HG03064 (cell line): Measurements from ENCODE around the gene PTH1R.

ENCODE experiments used
- ATAC-seq: cut with Tn5 transposase; IDR thresholded peaks from one replicate; pipeline ENCODE4 v1.9.1; 2021; ENCODE audit warnings: low read depth; ENCODE audit not compliant: unreplicated experiment

PTH1R gene

GRCh38 chr3:46880884-46881595, 3.5 kb downstream of the PTH1R start:
- ATAC-seq, result no peak

GRCh38 chr3:46881596-46882376, 4.3 kb downstream of the PTH1R start:
- no peak for ATAC-seq

GRCh38 chr3:46882377-46883053, 5.0 kb downstream of the PTH1R start:
- no peak for ATAC-seq

- no peak for ATAC-seq
Observed at GRCh38 chr3:46883054-46883829, 5.7 kb downstream of the PTH1R start.

- ATAC-seq, result no peak
Observed at GRCh38 chr3:46883830-46884185, 6.3 kb downstream of the PTH1R start.

GRCh38 chr3:46884427-46884826, 6.9 kb downstream of the PTH1R start:
- no peak for ATAC-seq

- ATAC-seq, result no peak
Observed at GRCh38 chr3:46884929-46885328, 7.4 kb downstream of the PTH1R start.

GRCh38 chr3:46885612-46886011, 8.1 kb downstream of the PTH1R start:
- ATAC-seq, result no peak

- no peak for ATAC-seq
Observed at GRCh38 chr3:46887980-46888494, 10.5 kb downstream of the PTH1R start.

- no peak for ATAC-seq
Observed at GRCh38 chr3:46888705-46889104, 11.2 kb downstream of the PTH1R start.

- no peak for ATAC-seq
Observed at GRCh38 chr3:46889381-46890110, 12.0 kb downstream of the PTH1R start.

GRCh38 chr3:46890132-46890531, 12.6 kb downstream of the PTH1R start:
- ATAC-seq, result no peak

GRCh38 chr3:46891132-46891531, 13.6 kb downstream of the PTH1R start:
- ATAC-seq, result no peak

GRCh38 chr3:46892285-46893145, 15.0 kb downstream of the PTH1R start:
- ATAC-seq, result no peak

GRCh38 chr3:46893146-46893748, 15.7 kb downstream of the PTH1R start:
- no peak for ATAC-seq

- no peak for ATAC-seq
Observed at GRCh38 chr3:46893763-46894162, 16.2 kb downstream of the PTH1R start.

- no peak for ATAC-seq
Observed at GRCh38 chr3:46894256-46894655, 16.7 kb downstream of the PTH1R start.

- ATAC-seq, result no peak
Observed at GRCh38 chr3:46895204-46895660, 17.7 kb downstream of the PTH1R start.

GRCh38 chr3:46895761-46896160, 18.2 kb downstream of the PTH1R start:
- no peak for ATAC-seq
